GM12878 (cell line): ENCODE measurements around the gene BLOC1S5. TPM values are rescaled to one million over a fixed set of nuclear protein-coding genes. Genes with fewer than 3 reads are reported as not detected.

ENCODE experiments used
- CHD1 ChIP-seq: IDR thresholded peaks from 2 replicates; pipeline ENCODE4 v1.6.1; 2012; ENCODE audit warnings: low read depth, low read length, improper control_type of control experiment
- MAX ChIP-seq: IDR thresholded peaks from 2 replicates; pipeline ENCODE4 v1.6.1; 2012; ENCODE audit warnings: low read depth, low read length, improper control_type of control experiment
- NKRF ChIP-seq: fragments of 450-650 bp; conservative IDR thresholded peaks from 2 replicates; pipeline ENCODE4 v1.6.1; 2017; ENCODE audit warnings: mild to moderate bottlenecking, moderate library complexity
- POLR2AphosphoS2 ChIP-seq: IDR thresholded peaks from 2 replicates; pipeline ENCODE4 v1.6.1; 2011; ENCODE audit warnings: low read depth, mild to moderate bottlenecking, low read length, improper control_type of control experiment, moderate library complexity
- REST ChIP-seq: IDR thresholded peaks from 2 replicates; pipeline ENCODE4 v1.6.1; 2012; ENCODE audit warnings: mild to moderate bottlenecking, low read depth, low read length
- TCF12 ChIP-seq: IDR thresholded peaks from 2 replicates; pipeline ENCODE4 v1.6.1; 2011; ENCODE audit warnings: low read depth, mild to moderate bottlenecking, low read length
- ZNF217 ChIP-seq: fragments of 450-650 bp; IDR thresholded peaks from 2 replicates; pipeline ENCODE4 v1.6.1; 2017; ENCODE audit warnings: antibody characterized with exemption, mild to moderate bottlenecking
- ZNF274 ChIP-seq: IDR thresholded peaks from one replicate; pipeline ENCODE4 v1.8.0; 2011; ENCODE audit not compliant: insufficient read length, insufficient read depth
- ZNF384 ChIP-seq: IDR thresholded peaks from 2 replicates; pipeline ENCODE4 v1.6.1; 2012; ENCODE audit warnings: low read depth, mild to moderate bottlenecking, low read length, improper control_type of control experiment, borderline replicate concordance
- ZZZ3 ChIP-seq: IDR thresholded peaks from 2 replicates; pipeline ENCODE4 v1.6.1; 2011; ENCODE audit warnings: low read depth; ENCODE audit not compliant: control insufficient read depth, insufficient read length
- polyA plus RNA-seq, 11 experiments: library from polyadenylated mRNA; depleted of rRNA in 4 of 11; unstranded in 6 of 11; stranded (reverse) in 5 of 11; fragments of >200 nt; fragmentation: Nextera tagmentation in 4 of 11; fragmentation: Illumina TruSeq in 1 of 11; extraction: Ambion mirVana in 4 of 11; extraction: Trizol in 1 of 11; gene quantifications; 1 replicate in 1 of 11; 2 replicates in 10 of 11; pipeline versions ENCODE4 v1.2.1 to v1.2.3, GENCODE V29; 2011 to 2016; ENCODE audit warnings: inconsistent platforms in 2 of 11, missing spikeins in 2 of 11, low read depth in 1 of 11
- total RNA-seq, 4 experiments: library from RNA; depleted of rRNA in 3 of 4; stranded (reverse); fragments of >200 nt in 3 of 4; fragmentation: Illumina TruSeq in 1 of 4; extraction: Trizol in 1 of 4; gene quantifications; 2 replicates each; pipeline versions ENCODE4 v1.2.1 to v1.2.3, GENCODE V29; 2013 to 2021
- TF ChIP-seq, protein P1 (sequence below): fragments of 450-650 bp; IDR thresholded peaks from 2 replicates; pipeline ENCODE4 v1.6.1; 2018; ENCODE audit warnings: borderline replicate concordance, mild to moderate bottlenecking; ENCODE audit not compliant: partially characterized antibody

The BLOC1S5 gene
- total and polyA plus RNA-seq, 10 of the 15 experiments (the other 5 are each of a cell fraction or from before 2014, with no cell fraction given), result 4.3 to 22.2 (median 16.1) TPM

GRCh38 chr6:8063761-8064637 lies at the start of gene BLOC1S5 (continued):
- TF ChIP-seq REST (no peak), ZNF274 (no peak), ZNF384 (peak; percentile 98), NKRF (no peak; the same call in none of the 2 replicates), ZNF217 (no peak), TCF12 (peak; percentile 34; the same call in 1 of the 2 replicates), ZZZ3 (no peak), CHD1 (no peak), MAX (no peak; the same call in 1 of the 2 replicates), POLR2AphosphoS2 (no peak)
- TF ChIP-seq, protein P1, sequence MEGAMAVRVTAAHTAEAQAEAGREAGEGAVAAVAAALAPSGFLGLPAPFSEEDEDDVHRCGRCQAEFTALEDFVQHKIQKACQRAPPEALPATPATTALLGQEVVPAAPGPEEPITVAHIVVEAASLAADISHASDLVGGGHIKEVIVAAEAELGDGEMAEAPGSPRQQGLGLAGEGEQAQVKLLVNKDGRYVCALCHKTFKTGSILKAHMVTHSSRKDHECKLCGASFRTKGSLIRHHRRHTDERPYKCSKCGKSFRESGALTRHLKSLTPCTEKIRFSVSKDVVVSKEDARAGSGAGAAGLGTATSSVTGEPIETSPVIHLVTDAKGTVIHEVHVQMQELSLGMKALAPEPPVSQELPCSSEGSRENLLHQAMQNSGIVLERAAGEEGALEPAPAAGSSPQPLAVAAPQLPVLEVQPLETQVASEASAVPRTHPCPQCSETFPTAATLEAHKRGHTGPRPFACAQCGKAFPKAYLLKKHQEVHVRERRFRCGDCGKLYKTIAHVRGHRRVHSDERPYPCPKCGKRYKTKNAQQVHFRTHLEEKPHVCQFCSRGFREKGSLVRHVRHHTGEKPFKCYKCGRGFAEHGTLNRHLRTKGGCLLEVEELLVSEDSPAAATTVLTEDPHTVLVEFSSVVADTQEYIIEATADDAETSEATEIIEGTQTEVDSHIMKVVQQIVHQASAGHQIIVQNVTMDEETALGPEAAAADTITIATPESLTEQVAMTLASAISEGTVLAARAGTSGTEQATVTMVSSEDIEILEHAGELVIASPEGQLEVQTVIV, result peak; percentile 87
